Stimulated activated CD4-positive, alpha-beta T cell treated with anti-CD3 and anti-CD28 coated beads, TNF-alpha, amount 100 ng/mL, for 4 hours (primary cell): ENCODE data around the gene COASY.

Experiments
- DNase-seq, 3 experiments: peaks; one replicate each; pipeline ENCODE4 v3.0.0-alpha.2; 2020; ENCODE audit warnings: low read depth in 3 of 3

The COASY gene

DNA sequence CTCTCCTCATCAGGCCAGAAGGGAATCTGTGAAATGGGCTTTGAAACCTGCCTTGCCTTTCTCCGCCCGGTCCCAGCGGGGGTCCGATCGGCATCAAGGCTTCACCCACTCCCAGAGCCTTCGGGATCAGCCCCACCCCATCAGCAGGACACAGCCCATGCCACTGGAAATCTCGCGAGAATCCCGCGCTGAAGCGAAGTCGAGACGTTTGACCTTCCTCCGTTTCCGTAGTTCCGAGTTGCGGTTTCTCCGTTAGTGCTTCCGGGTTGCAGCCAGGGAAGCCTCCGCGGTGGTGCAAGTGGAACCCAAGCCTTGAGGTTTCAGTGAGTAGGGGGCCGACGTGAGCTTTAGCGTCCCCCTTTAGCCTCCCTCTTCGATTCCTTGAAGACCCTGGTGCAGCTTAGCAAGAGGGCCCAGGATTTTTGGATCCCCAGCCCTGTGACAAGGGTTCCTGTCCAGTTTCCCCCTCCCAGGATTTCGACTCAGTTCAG, at the start of gene COASY:
Gene COASY, plus strand, starts transcription at position 252 of the 491 bp plus-strand sequence. CDS start 475 bp downstream, outside the sequence.
- peak; percentile 83 to 86 (median 85) for DNase-seq

DNA sequence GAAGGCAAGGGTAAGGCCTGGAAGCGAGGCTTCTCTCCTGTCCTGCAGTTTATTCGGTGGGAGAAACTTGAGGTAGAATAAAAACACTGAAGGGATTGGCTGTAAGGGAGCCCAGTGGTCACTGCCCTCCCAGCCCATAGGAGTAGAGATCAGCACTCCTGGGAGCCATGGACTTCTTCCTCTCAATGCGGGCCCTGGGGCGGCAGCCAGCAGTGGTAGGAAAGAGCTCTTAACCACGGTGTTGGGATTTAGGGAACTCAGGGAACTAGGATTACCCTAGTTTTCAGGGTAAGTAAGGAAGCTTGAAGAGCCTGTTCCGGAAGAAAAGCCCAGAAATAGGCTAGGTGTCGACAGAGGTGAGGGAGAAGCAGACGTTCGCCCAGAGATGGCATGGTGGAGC, 49.7 kb upstream of the COASY start:
- DNase-seq, result no peak

DNA sequence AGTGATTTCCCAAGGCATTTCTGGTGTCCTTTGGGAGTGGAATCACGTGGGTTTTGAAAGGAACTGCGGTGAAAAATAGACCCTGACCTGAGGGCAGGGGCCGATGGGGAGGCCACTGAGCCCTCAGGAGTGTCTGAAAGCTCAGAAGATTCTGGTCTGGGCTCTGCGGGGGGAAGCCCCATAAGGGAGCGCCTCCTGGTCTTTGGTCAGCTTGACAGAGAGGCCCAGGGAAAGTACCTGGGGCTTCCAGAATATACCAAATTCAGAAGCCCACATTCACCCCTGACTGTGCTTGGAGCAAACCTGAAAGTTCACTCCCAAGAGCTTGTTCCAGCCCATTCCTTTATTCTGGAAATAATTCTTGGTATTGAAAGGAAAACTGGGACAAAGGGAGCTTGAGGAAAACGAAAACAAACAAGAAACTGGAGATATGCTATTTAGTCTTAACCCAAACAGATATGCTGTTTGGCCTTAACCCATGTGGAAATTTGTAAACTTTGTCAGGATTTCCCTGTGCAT, 49.2 kb upstream of the COASY start:
- no peak for DNase-seq

DNA sequence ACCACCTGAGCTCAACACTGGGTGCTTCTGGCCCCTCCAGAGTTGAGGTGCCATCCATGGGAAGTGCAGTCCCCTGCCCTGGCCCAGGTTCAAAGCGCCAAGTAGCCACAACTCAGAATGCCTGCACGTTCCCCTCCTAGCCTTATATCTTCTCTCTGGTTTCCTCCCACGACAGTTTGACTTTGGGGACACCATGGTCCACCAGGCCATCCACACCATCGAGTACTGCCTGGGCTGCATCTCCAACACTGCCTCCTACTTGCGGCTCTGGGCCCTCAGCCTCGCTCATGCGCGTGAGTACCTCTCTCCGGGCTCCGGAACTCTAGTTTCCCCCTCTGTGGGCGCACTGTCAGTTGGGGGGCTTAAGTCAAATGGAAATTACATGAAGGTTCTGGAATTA, 48.3 kb upstream of the COASY start:
- no peak for DNase-seq

DNA sequence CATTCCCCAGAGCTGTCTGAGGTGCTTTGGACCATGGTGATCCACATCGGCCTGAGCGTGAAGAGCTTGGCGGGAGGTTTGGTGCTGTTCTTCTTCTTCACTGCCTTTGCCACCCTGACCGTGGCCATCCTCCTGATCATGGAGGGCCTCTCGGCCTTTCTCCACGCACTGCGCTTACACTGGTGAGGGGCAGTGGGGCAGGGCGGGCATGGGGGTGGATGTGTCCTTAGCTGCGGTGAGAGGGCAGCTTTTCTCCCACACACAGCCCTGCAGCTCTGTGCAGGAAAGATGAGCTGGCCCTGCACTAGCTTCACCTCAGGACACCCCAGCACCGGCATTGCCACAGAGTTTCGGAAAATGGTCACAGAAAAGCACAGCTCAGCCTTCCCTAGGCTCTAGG, 47.7 kb upstream of the COASY start:
- no peak for DNase-seq

DNA sequence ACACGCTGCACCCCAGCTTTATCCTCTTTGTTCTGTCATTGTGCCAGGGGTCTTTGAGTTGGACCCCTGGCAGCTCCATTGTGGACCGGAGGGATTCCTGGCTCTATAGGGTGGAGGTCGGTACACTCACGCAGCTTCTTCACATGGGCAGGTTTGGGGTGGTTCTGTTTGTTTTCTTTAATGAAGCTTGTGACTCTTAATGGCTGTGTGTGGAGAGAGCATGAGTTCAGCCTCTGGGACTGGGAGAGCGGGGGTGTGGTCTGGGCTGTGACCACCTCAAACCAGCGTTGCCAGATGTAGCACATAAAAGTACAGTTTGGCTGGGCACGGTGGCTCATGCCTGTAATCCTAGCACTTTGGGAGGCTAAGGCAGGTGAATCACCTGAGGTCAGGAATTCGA, 47.1 kb upstream of the COASY start:
- DNase-seq, result no peak

DNA sequence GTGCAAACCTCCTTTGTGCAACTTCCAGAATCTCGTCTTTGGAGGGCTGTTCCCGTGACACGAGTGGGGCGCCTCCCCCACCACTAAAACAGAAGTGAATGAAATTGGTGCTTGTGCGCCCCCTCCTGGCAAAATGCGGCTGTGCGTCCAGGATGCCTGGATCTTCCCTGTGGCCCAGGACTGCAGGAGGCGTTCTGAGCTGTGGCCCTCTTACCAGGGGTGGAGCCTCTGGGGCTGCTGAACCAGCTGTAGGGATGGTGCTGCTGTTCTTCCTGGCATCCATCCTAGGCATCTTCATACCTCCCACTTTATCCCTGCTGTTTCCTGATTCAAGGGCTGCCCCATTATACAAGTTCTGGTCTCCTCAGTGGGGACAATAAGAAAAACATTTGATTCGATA, 44.4 kb upstream of the COASY start:
- DNase-seq, result peak; percentile 58 to 71 (median 63)

DNA sequence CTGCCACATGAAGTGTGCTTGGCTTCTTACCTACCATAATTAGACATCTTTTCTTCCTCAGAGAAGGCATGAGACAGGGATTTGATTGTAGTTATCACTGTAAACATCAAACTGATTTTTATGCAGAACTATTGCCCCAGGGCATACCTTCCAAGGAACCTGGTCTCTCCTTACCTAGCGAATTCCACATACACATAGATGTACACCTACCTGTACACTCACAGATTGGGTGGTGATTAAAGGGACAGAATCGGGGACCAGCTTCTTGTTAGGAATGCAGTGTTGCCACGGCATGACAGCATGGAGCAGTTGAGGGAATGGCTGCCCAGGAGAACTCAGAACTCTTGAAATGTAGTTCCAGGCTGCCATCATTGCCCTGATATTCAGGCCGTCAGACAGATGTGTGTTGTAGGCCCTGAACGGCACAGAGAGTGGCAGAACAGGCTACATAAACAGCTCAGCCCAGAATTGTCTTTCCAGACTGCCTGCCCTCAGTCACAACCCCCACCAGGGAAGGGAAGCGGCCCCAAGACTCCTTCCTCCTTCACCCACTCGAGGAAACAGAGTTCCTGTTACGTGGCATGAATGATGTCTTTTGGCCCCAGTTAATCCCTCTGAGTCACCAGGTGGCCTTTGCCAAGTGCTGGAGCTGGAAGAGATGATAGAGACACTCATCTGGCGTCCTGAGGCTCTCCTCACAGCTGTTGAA, 43.7 kb upstream of the COASY start:
- no peak for DNase-seq

DNA sequence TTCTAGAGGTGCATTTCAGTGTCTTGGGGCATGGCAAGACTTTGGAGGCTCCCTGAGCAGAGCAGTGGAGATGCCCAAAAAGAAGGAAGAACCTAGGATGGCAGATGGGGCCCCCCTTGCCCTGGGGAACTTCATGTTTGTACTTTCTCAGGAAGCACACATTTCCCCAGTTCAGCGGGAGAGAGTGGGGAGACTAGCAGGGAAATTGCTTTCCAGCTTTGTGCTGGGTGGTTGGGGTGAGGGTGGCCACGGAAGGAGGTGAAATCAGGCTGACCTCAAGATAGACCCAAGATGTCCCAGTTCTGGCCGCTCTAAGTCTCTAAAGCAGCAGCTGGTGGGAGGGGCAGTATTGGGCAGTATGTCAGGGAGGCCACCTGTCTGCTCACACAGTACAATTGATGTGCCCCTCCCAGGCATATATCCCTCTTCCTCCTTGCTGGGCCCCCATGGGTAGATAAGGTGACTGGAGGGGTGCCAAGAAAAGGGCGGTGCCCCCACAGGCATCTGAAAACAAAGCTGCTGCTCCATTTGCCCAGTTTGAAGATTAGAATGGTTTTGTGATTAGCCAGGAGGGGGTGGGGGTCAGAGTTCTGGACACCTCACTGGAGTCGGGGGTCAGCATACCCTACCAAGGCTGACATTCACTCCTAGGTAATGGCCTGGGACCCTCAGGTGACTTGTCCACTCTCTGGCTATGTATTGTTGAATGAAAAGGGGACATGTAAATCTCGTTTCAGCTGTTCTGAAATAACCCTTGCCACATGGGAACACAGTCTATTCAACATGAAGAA, 43.0 kb upstream of the COASY start:
- DNase-seq, result no peak

DNA sequence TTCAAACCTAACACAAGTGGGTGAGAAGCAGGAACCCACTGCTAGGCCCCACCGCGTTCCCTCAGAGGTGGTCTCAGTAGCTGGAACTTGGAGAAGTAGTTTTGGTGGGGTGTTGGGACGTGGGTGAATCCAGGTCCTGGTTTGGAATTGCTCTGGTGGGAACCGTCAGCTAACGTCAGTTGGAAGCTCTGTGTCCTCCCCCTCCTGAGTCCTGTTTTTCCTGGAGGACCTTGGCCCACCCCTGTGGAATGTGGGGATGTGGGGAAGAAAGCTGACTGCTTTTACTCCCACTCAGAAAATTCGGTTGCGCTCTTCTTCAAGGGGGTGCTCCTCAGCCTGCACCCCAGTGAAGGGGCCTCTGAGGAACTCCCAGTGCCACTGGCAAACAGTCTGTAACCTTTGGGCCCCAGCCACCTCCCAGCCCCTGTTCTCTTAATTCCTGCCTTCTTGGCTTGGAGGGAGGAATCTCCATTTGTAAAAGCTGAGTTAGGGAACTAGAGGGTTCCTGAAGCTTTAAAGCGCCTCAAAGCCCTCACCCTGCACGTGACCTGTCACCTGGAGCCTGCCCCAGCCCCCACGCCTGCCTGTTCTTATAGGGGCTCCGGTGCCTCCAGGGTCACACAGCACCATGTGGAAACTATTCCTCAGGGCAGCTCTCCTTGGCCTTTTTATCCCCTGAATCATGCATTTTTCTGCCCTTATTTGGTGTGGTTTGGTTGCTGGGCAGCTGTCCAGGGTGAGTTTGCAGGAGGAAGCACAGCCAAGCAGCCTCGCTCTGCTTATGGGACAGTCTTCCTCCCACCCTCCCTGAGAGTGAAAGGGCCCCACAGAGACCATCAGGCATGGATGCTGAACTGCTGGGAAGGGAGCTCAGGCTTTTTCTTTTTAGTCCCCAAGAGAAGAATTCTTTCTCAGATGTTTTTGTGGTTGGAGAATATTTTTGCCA, 42.1 kb upstream of the COASY start:
- no peak for DNase-seq

DNA sequence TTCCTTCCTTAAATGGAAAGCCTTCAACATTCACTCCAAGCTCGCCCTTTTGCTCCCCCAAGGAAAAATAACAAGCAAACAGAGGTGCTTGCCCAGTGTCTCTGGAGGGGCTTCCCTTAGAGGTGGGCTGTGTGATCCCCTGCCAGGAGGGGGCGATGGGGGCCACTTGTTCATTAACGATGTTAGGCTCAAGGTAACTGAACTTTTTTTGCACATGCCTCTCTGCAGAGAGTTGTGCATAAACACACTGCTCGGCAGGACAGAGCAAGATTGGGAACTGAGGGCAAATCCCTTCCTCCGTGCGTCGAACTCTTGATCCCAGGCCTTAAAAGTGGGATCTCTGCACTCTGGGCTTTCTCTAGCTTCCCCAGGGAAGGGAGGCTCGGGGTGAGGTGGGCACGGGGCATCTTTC, 41.4 kb upstream of the COASY start:
- no peak for DNase-seq

DNA sequence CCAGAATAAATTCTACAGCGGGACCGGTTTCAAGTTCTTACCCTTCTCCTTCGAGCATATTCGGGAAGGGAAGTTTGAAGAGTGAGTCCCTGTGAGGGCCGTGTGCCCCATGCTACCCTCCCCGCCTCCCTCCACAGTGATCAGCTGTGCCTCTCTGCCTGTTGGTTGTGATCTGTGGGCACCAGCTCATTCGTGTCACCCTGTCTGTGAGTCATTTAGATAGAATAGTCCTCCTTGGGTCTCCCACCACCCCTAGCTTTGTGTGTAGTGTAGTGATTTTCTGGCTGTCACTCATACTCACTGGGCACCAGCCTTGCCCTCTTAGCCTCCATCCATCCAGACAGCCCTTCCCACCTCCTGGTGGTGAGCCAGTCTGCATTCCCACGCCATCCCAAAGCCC, 40.9 kb upstream of the COASY start:
- DNase-seq, result no peak

DNA sequence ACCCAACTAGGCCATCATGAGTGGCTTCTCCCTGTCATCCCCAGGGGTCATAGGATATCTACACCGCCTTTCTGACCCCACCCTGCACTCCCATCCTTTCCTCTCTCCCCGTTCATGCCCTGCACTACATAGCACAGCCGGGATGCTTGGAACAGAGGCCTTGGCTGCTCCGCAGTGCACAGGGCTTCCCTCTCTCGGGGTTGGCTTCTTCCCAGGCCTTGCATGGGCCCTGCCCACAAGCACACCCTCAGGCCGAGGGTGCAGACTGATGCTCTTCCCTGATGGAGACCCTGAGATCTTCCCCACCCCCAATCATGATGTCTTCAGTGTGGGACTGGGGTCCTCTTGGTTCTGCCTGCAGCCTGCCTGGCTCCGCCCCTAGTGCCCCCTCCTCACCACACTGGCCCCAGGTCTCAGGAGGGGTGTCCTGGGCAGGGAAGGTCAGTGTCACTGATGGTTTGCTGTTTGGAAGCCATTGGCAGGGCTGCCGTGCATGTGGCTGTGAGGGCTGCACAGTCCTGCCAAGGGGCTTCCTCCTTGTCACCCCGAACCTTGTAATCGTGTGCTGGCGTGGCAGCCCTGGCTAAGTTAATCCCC, 40.2 kb upstream of the COASY start:
- no peak for DNase-seq

DNA sequence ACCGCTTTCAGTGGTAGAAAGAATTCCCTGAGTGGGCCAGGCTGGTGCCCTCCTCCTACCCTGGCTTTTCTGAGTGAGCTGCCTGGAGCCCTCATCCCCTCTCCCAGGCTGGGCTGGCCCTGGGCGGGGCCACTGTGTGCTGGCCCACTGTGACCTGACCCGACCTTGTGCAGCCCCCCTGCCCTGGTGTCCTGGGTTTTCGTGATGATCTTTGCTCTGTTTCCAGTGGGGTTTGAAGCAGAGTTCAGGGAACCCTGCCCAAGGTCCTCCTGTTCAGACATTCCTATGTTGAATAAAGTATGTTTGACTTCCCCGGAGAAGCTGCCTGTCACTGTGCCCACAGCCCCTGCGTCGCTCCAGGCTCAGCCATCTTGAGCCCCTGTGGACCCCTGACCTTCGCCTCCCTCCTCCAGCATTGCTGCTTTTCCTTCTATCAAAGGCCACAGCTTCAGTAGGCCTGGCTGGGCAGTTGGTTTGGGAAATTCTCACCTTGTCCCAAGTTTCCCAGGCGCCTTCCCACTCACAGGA, 39.6 kb upstream of the COASY start:
- no peak for DNase-seq

DNA sequence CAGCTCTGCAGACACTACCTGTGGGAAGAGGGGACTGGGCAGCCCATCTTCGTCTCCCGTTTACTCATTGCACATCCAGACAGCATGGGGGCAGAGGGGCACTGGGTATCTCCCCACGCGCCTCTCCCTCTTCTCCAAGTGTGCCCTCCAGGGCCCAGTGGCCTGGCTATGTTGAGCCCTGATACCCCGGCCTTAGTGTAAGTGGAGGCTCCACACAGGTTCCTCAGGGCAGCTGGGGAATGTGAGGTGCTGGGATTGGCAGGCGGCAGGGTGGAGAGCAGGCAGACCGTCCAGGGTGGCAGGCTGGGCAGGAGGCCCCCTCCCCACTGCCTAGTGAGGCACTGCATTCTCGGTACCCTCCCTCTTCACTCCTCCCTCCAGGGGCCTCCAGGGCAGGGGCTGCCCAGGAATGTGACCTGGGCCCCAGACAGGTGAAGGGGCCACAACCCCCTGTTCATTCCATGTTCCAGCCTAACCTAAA, 39.1 kb upstream of the COASY start:
- no peak for DNase-seq

DNA sequence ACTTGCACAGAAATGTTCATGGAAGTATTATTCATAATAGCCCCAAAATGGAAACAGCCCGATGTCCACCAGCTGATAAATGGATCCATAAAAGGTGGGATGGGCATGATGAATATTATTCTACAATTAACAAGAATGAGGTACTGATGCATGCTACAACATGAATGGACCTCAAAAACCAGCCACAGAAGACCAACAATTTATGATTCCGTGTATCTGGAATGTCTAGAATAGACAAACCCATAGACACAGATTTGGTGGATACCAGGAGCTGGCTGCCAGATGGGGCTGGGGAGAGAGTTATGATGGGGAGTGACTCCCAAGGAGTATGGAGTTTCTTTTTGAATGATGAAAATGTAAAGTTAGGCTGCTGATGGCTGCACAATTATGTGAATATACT, 36.7 kb upstream of the COASY start:
- no peak for DNase-seq

DNA sequence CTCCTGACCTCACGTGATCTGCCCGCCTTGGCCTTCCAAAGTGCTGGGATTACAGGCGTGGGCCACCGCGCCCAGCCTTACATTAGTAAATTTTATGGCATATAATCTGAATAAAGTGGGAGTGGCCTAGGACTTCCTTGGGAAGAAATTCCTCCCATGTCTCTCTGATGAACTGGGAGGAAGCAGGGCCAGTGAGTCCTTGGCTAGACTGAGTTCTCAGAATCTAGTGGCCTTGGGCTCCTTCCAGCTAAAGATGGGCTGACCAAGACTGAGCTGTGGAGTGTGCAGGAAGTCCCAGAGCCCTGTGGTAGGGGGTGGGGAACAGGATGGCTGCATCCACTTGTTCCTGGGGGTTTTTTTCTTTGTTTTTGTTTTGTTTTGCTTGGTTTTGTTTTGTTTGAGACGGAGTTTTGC, 35.9 kb upstream of the COASY start:
- no peak for DNase-seq

DNA sequence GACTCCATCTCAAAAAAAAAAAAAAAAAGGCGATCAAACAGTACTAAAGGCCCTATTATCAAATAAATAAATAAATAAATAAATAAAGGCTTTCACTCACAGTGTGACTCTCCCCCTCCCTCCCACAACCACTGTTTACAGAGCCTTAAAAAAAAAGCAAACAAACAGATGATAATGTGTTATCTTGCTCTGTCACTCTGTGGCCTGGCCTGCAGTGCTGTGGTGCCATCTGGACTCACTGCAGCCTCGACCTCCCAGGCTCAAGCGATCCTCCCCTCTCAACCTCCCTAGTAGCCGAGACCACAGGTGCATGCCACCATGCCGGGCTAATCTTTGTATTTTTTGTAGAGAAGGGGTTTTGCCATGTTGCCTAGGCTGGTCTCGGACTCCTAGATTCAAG, 34.0 kb upstream of the COASY start:
- DNase-seq, result no peak

DNA sequence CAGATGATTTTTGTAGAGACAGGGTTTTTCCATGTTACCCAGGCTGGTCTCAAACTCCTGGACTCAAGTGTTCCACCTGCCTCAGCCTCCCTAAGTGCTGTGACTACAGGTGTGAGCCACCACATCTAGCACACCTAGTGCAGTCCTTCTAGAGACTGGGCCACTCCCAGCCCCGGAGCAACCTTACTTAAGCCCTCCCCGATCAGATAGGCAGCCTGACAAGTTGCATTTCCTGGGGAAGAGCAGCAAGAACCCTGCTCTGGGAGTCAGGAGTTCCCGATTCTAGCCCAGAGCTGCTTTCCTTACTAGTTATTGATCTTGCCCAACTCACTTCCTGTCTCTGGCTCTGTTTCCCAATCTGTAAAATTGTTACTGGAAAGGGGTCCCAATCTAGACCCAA, 32.9 kb upstream of the COASY start:
- DNase-seq, result no peak

DNA sequence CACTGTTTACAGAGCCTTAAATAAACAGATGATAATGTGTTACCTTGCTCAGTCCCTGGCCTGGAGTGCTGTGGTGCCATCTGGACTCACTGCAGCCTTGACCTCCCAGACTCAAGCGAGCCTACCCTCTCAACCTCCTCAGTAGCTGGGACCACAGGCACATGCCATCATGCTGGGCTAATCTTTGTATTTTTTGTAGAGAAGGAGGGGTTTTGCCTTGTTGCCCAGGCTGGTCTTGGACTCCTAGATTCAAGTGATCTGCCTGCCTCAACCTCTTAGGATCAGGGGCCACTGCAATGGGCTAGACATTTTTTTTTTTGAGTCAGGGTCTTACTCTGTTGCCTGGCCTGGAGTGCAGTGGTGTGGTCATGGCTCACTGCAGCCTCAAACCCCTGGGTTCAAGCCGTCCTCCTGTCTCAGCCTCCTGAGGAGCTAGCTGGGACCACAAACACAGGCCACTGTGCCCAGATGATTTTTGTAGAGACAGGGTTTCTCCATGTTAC, 30.9 kb upstream of the COASY start:
- DNase-seq, result no peak
